ENCODE measurements around the gene BLACAT1. TPM values are rescaled to one million over a fixed set of nuclear protein-coding genes. Genes with fewer than 3 reads are reported as not detected.
A peak's percentile ranks its signal among the peaks of the same experiment; 100 is the strongest.

Gene BLACAT1
- total RNA-seq, 1 experiment from 2014 or later = 0.72 TPM

- intact Hi-C loops (cut with micrococcal nuclease) = no loop called here
- no peak for DNase-seq (ENCODE audit: unreplicated experiment)
- TF ChIP-seq CTCF (IDR thresholded peaks at IDR 0.05; ENCODE audit: unreplicated experiment) = no peak
- Mint-ChIP-seq H3K27ac (ENCODE audit: low read depth, unreplicated experiment) (peak overlapping the region; percentile 98), H3K9me3 (ENCODE audit: unreplicated experiment) (no peaks in the 10 kb centered on the region), H3K27me3 (ENCODE audit: insufficient read depth, unreplicated experiment) (peaks cover 45% of the 10 kb centered on the region), H3K4me1 (ENCODE audit: insufficient read depth, unreplicated experiment) (peaks cover 36% of the 10 kb centered on the region), H3K36me3 (ENCODE audit: insufficient read depth, unreplicated experiment) (no peaks in the 10 kb centered on the region), H3K4me3 (ENCODE audit: unreplicated experiment) (peak overlapping the region; percentile 89)
- ChIA-PET CTCF (interaction anchor here (0.6 to 3.0 kb wide), 7 partner anchors 10 to 293 kb away, joined by 3 to 27 read pairs (median 5); no protein-coding TSS in a partner anchor), POLR2A (interaction anchor here (0.5 to 5.6 kb wide), 8 partner anchors 11 to 61 kb away, joined by 3 to 38 read pairs (median 4); no protein-coding TSS in a partner anchor)
- no TSS peak for BruUV-seq (replicated peaks)
Measured at GRCh38 chr1:205450448-205450847, 5.4 kb downstream of the BLACAT1 start.

- peak overlapping the region; percentile 98 for H3K27ac Mint-ChIP-seq (ENCODE audit: low read depth, unreplicated experiment)
Measured at GRCh38 chr1:205449750-205450443, 5.9 kb downstream of the BLACAT1 start.

GRCh38 chr1:205449254-205449749, 6.5 kb downstream of the BLACAT1 start:
- no peak for TF ChIP-seq CTCF (IDR thresholded peaks at IDR 0.05; ENCODE audit: unreplicated experiment)
- BruUV-seq (replicated peaks) = TSS peak; percentile 36
- Mint-ChIP-seq H3K36me3 (ENCODE audit: insufficient read depth, unreplicated experiment) (no peaks in the 10 kb centered on the region), H3K27ac (ENCODE audit: low read depth, unreplicated experiment) (peak overlapping the region; percentile 98), H3K9me3 (ENCODE audit: unreplicated experiment) (no peaks in the 10 kb centered on the region), H3K27me3 (ENCODE audit: insufficient read depth, unreplicated experiment) (peaks cover 34% of the 10 kb centered on the region), H3K4me1 (ENCODE audit: insufficient read depth, unreplicated experiment) (peaks cover 36% of the 10 kb centered on the region), H3K4me3 (ENCODE audit: unreplicated experiment) (peak overlapping the region; percentile 89)
- ChIA-PET POLR2A (interaction anchor here (1.1 to 5.6 kb wide), 4 partner anchors 9 to 29 kb away, joined by 3 to 38 read pairs (median 7); no protein-coding TSS in a partner anchor), CTCF (interaction anchor here (0.5 to 3.0 kb wide), 15 partner anchors 8 to 221 kb away, joined by 3 to 27 read pairs (median 3); no protein-coding TSS in a partner anchor)
- no peak for DNase-seq (ENCODE audit: unreplicated experiment)
- intact Hi-C loops (cut with micrococcal nuclease) = no loop called here

More at GRCh38 chr1:205449750-205450443, 5.9 kb downstream of the BLACAT1 start:
- Mint-ChIP-seq H3K36me3 (ENCODE audit: insufficient read depth, unreplicated experiment) (no peaks in the 10 kb centered on the region), H3K9me3 (ENCODE audit: unreplicated experiment) (no peaks in the 10 kb centered on the region), H3K4me3 (ENCODE audit: unreplicated experiment) (peak overlapping the region; percentile 89), H3K27me3 (ENCODE audit: insufficient read depth, unreplicated experiment) (peaks cover 40% of the 10 kb centered on the region), H3K4me1 (ENCODE audit: insufficient read depth, unreplicated experiment) (peaks cover 36% of the 10 kb centered on the region)
- intact Hi-C loops (cut with micrococcal nuclease) = no loop called here
- CTCF ChIA-PET = interaction anchor here (0.5 to 3.0 kb wide), 12 partner anchors 11 to 833 kb away, joined by 3 to 27 read pairs (median 4); no protein-coding TSS in a partner anchor
- peak; percentile 93 for DNase-seq (ENCODE audit: unreplicated experiment)
- POLR2A ChIA-PET = interaction anchor here (0.5 to 5.6 kb wide), 9 partner anchors 8 to 60 kb away, joined by 3 to 38 read pairs (median 3); no protein-coding TSS in a partner anchor
- peak; percentile 25 for TF ChIP-seq CTCF (IDR thresholded peaks at IDR 0.05; ENCODE audit: unreplicated experiment)
- BruUV-seq (replicated peaks) = no TSS peak
